H1 (cell line): ENCODE measurements around the gene PPEF2. TPM values are rescaled to one million over a fixed set of nuclear protein-coding genes. Genes with fewer than 3 reads are reported as not detected.

ENCODE experiments used
- CTCF ChIA-PET: fragments of 300-600 bp; sonication (Branson Sonifier 250); formaldehyde crosslinking; loops from one replicate; lab custom pipeline; 2021; ENCODE audit not compliant: partially characterized antibody; lab: Charles Lee
- POLR2A ChIA-PET: fragments of 300-600 bp; sonication (Branson Sonifier 250); formaldehyde crosslinking; loops from one replicate; lab custom pipeline; 2021; ENCODE audit warnings: inconsistent platforms; ENCODE audit not compliant: partially characterized antibody; lab: Charles Lee
- DNase-seq, 2 experiments: peaks; one replicate each; pipeline versions ENCODE4 v3.0.0 to v3.0.0-alpha.2; 2010 to 2022; ENCODE audit warnings: low spot score in 2 of 2, low read depth in 1 of 2, mixed read lengths in 1 of 2
- FAIRE-seq: peaks from 2 replicates; lab custom pipeline; 2011; peaks lifted over from hg19 to GRCh38; lab: Jason Lieb, UNC
- H2AFZ ChIP-seq: 2 replicates; pipeline ENCODE4 v1.8.1; 2012; ENCODE audit warnings: low read length, inconsistent platforms
- H2AK5ac ChIP-seq: 2 replicates; pipeline ENCODE4 v1.6.1; 2013; ENCODE audit warnings: low read depth, low read length
- H2BK120ac ChIP-seq: replicated peaks from 2 replicates; pipeline ENCODE3; 2013; ENCODE audit warnings: low read depth, low read length, inconsistent platforms
- H2BK12ac ChIP-seq: 2 replicates; pipeline ENCODE4 v1.6.1; 2013; ENCODE audit warnings: low read depth, low read length
- H2BK15ac ChIP-seq: 2 replicates; pipeline ENCODE4 v1.6.1; 2013; ENCODE audit warnings: low read length
- H2BK20ac ChIP-seq: 2 replicates; pipeline ENCODE4 v1.6.1; 2013; ENCODE audit warnings: low read length
- H2BK5ac ChIP-seq: 2 replicates; pipeline ENCODE4 v1.6.1; 2013; ENCODE audit warnings: low read depth, low read length
- H3K14ac ChIP-seq: 2 replicates; pipeline ENCODE4 v1.6.1; 2013; ENCODE audit warnings: inconsistent platforms; ENCODE audit not compliant: insufficient read length
- H3K18ac ChIP-seq: 2 replicates; pipeline ENCODE4 v1.6.1; 2013; ENCODE audit warnings: low read length; ENCODE audit errors: extremely low read depth
- H3K23ac ChIP-seq: 2 replicates; pipeline ENCODE4 v1.6.1; 2013; ENCODE audit warnings: inconsistent platforms; ENCODE audit not compliant: insufficient read length
- H3K23me2 ChIP-seq: 2 replicates; pipeline ENCODE4 v1.6.1; 2013; ENCODE audit warnings: low read depth, low read length
- H3K27ac ChIP-seq: 2 replicates; pipeline ENCODE4 v1.6.1; 2011; ENCODE audit warnings: low read depth, low read length, inconsistent platforms
- H3K27me3 ChIP-seq, 4 experiments: replicated peaks in 1 of 4; 1 replicate in 1 of 4; 2 replicates in 3 of 4; pipeline versions ENCODE4 v1.6.1 to v1.8.1; 2011 to 2013; ENCODE audit warnings: low read length in 3 of 4, mild to moderate bottlenecking in 3 of 4, inconsistent platforms in 2 of 4, mixed read lengths in 2 of 4, moderate library complexity in 1 of 4; ENCODE audit not compliant: control insufficient read depth in 3 of 4, insufficient read depth in 3 of 4; ENCODE audit errors: extremely low read depth in 1 of 4
- H3K36me3 ChIP-seq, 4 experiments: 2 replicates each; pipeline versions ENCODE4 v1.6.1 to v1.8.1; 2011 to 2013; ENCODE audit warnings: mild to moderate bottlenecking in 4 of 4, low read length in 3 of 4, moderate library complexity in 2 of 4, control low read depth in 1 of 4, inconsistent platforms in 1 of 4; ENCODE audit not compliant: insufficient read depth in 4 of 4, control insufficient read depth in 2 of 4
- H3K4ac ChIP-seq: replicated peaks from 2 replicates; pipeline ENCODE3; 2013; ENCODE audit warnings: low read length, low read depth, mixed read lengths, inconsistent platforms; ENCODE audit not compliant: insufficient read length
- H3K4me1 ChIP-seq, 4 experiments: replicated peaks in 1 of 4; 1 replicate in 1 of 4; 2 replicates in 3 of 4; pipeline versions ENCODE4 v1.6.1 to v1.8.1; 2011 to 2013; ENCODE audit warnings: low read length in 3 of 4, inconsistent platforms in 2 of 4, mixed read lengths in 1 of 4; ENCODE audit not compliant: insufficient read depth in 4 of 4, control insufficient read depth in 3 of 4
- H3K4me2 ChIP-seq, 2 experiments: 2 replicates each; pipeline versions ENCODE4 v1.6.1 to v1.8.1; 2011 to 2013; ENCODE audit warnings: low read depth in 2 of 2, low read length in 2 of 2, control low read depth in 1 of 2, inconsistent platforms in 1 of 2, mild to moderate bottlenecking in 1 of 2; ENCODE audit not compliant: insufficient read depth in 1 of 2
- H3K4me3 ChIP-seq, 4 experiments: fragments of 200-600, 300-600 bp in 1 of 4; sonication (generic), shearing (Covaris generic), sonication (Bioruptor Twin) in 1 of 4; 2 replicates each; pipeline versions ENCODE4 v1.5.1 to v1.8.1; 2011 to 2016; ENCODE audit warnings: low read length in 4 of 4, low read depth in 3 of 4, control low read depth in 2 of 4, inconsistent platforms in 2 of 4, mild to moderate bottlenecking in 2 of 4, mixed read lengths in 1 of 4, moderate library complexity in 1 of 4; ENCODE audit not compliant: insufficient read depth in 2 of 4; ENCODE audit errors: extremely low read depth in 1 of 4
- H3K56ac ChIP-seq: replicated peaks from 2 replicates; pipeline ENCODE3; 2013; ENCODE audit warnings: low read depth, mild to moderate bottlenecking, mixed read lengths, low read length, inconsistent platforms; ENCODE audit not compliant: insufficient read length
- H3K79me1 ChIP-seq: 2 replicates; pipeline ENCODE4 v1.6.1; 2013; ENCODE audit warnings: low read depth, low read length, control low read depth
- H3K79me2 ChIP-seq, 2 experiments: 2 replicates each; pipeline versions ENCODE4 v1.6.1 to v1.8.1; 2012 to 2013; ENCODE audit warnings: low read length in 2 of 2, mild to moderate bottlenecking in 2 of 2, inconsistent platforms in 1 of 2; ENCODE audit not compliant: insufficient read depth in 2 of 2, control insufficient read depth in 1 of 2
- H3K9ac ChIP-seq, 4 experiments: replicated peaks in 1 of 4; 1 replicate in 1 of 4; 2 replicates in 3 of 4; pipeline versions ENCODE4 v1.6.1 to v1.8.1; 2011 to 2013; ENCODE audit warnings: low read depth in 3 of 4, low read length in 3 of 4, control low read depth in 2 of 4, mild to moderate bottlenecking in 2 of 4, moderate library complexity in 2 of 4, inconsistent platforms in 1 of 4; ENCODE audit errors: extremely low read depth in 1 of 4
- H3K9me3 ChIP-seq, 2 experiments: 2 replicates each; pipeline versions ENCODE4 v1.6.1 to v1.8.1; 2012 to 2013; ENCODE audit warnings: mild to moderate bottlenecking in 2 of 2, moderate library complexity in 2 of 2, control low read depth in 1 of 2, inconsistent platforms in 1 of 2, low read depth in 1 of 2, low read length in 1 of 2, mixed read lengths in 1 of 2; ENCODE audit not compliant: insufficient read depth in 2 of 2
- H4K20me1 ChIP-seq, 2 experiments: replicated peaks in 1 of 2; 2 replicates each; pipeline versions ENCODE3 to v1.8.1; 2011 to 2013; ENCODE audit warnings: inconsistent platforms in 2 of 2, low read length in 2 of 2, mild to moderate bottlenecking in 1 of 2; ENCODE audit not compliant: insufficient read depth in 2 of 2, control insufficient read depth in 1 of 2
- H4K5ac ChIP-seq: 2 replicates; pipeline ENCODE4 v1.6.1; 2013; ENCODE audit warnings: low read length, low read depth, mixed read lengths, inconsistent platforms; ENCODE audit not compliant: insufficient read length
- H4K8ac ChIP-seq: 2 replicates; pipeline ENCODE4 v1.8.0; 2013; ENCODE audit warnings: mild to moderate bottlenecking, moderate library complexity, low read length, inconsistent platforms; ENCODE audit not compliant: insufficient read depth; ENCODE audit errors: extremely low read depth
- H4K91ac ChIP-seq: replicated peaks from 2 replicates; pipeline ENCODE3; 2013; ENCODE audit warnings: low read length, mixed read lengths, inconsistent platforms; ENCODE audit not compliant: insufficient read length
- EGR1 ChIP-seq: IDR thresholded peaks from 2 replicates; pipeline ENCODE4 v1.6.1; 2011; ENCODE audit warnings: low read depth, low read length, borderline replicate concordance
- RBBP5 ChIP-seq: IDR thresholded peaks from 2 replicates; pipeline ENCODE4 v1.7.1; 2012; ENCODE audit warnings: low read depth, mild to moderate bottlenecking, inconsistent platforms, low read length, moderate library complexity, borderline replicate concordance
- SIN3A ChIP-seq, 2 experiments: IDR thresholded peaks in 1 of 2; conservative IDR thresholded peaks in 1 of 2; 2 replicates each; pipeline ENCODE4 v1.6.1; 2011 to 2012; ENCODE audit warnings: low read length in 2 of 2, improper control_type of control experiment in 1 of 2, low read depth in 1 of 2, mild to moderate bottlenecking in 1 of 2
- SIX5 ChIP-seq: IDR thresholded peaks from 2 replicates; pipeline ENCODE4 v1.6.1; 2011; ENCODE audit warnings: mild to moderate bottlenecking, low read depth, low read length
- SP4 ChIP-seq: IDR thresholded peaks from 2 replicates; pipeline ENCODE4 v1.6.1; 2012; ENCODE audit warnings: low read length, inconsistent platforms
- TBP ChIP-seq: IDR thresholded peaks from 2 replicates; pipeline ENCODE4 v1.6.1; 2011; ENCODE audit warnings: low read depth, low read length, improper control_type of control experiment
- WGBS, 2 experiments: shearing (Covaris generic) in 1 of 2; methylation state at CpG; one replicate each; pipeline versions ENCODE4 v1.1.6 to v1.1.7; 2013 to 2015; ENCODE audit warnings: low lambda C conversion rate in 2 of 2, mixed read lengths in 2 of 2, inconsistent platforms in 1 of 2, low coverage in 1 of 2, missing lambda C conversion rate in 1 of 2; ENCODE audit not compliant: insufficient replicate concordance in 2 of 2, insufficient coverage in 1 of 2, insufficient read length in 1 of 2; ENCODE audit errors: extremely low coverage in 1 of 2, missing lambda C conversion rate in 1 of 2; 5-methylcytosine and 5-hydroxymethylcytosine counted together
- polyA plus RNA-seq, 7 experiments: library from polyadenylated mRNA; depleted of rRNA in 3 of 7; stranded (reverse) in 5 of 7; unstranded in 2 of 7; fragments of >200 nt in 5 of 7; fragments of 200-250 nt in 2 of 7; gene quantifications; 1 replicate in 5 of 7; 2 replicates in 1 of 7; 4 replicates in 1 of 7; pipeline versions ENCODE4 v1.2.1 to v1.2.3, GENCODE V29; 2011 to 2013; ENCODE audit warnings: missing spikeins in 2 of 7, mixed read lengths in 2 of 7
- total RNA-seq: library from RNA; stranded (reverse); fragmentation: NEBNext Ultra II Directional; extraction: Animal tissue kit (Norgen Biotek cat#: 25700); gene quantifications from 2 replicates; pipeline ENCODE4 v1.2.1, GENCODE V29; 2021
- TF ChIP-seq, protein P1 (sequence below): IDR thresholded peaks from 2 replicates; pipeline ENCODE4 v1.6.1; 2012; ENCODE audit warnings: inconsistent platforms

Gene PPEF2
- total and polyA plus RNA-seq, 2 of the 8 experiments (the other 6 are each of a cell fraction or from before 2014, with no cell fraction given) = not detected

DNA sequence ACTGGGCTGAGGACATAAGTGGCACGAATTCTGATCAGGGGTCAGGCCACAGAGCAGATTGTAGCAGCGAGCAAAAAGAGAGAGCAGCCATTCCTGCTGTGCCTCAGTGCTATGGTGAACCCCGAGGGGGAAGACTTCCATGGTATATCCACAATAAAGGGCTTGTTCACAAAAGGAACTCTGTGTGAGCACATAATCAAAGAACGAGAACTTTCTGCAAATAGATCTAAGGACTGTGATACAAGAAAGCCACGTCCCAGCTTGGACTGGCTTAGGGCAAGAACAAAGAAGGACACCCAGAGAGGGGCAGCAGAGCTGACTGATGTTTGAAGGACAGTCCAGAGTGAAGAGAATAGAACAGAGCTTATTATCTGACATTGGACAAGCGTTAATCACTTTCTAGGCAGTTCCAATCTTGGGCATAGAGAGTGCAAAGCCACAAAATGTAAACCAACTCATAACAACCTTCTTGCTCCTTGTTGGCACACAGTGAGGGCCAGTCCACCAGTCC lies 24.0 kb downstream of the PPEF2 start:
- H2AFZ ChIP-seq = peak overlapping the region; percentile 96
- CTCF ChIA-PET = interaction anchor here (1.0 to 3.3 kb wide), 3 partner anchors 11 to 118 kb away, joined by 3 to 22 read pairs (median 7); no protein-coding TSS in a partner anchor
- DNase-seq = no peak

More for the DNA sequence above, 24.0 kb downstream of the PPEF2 start:
- Histone ChIP-seq H4K20me1 (no peaks in the 10 kb centered on the region), H3K36me3 (no peaks in the 10 kb centered on the region), H3K9ac (no peak overlapping the region), H3K14ac (no peak overlapping the region), H3K27ac (no peak overlapping the region), H4K91ac (no peak overlapping the region), H2BK120ac (no peak overlapping the region), H3K9me3 (no peaks in the 10 kb centered on the region), H4K5ac (no peak overlapping the region), H2AK5ac (no peak overlapping the region), H2BK5ac (no peak overlapping the region), H2BK20ac (no peak overlapping the region), H3K18ac (peak overlapping the region; percentile 83; the same call in 1 of the 2 replicates), H3K23ac (no peak overlapping the region), H2BK15ac (no peak overlapping the region), H3K4me1 (peaks cover 0 to 4% (median 3%) of the 10 kb centered on the region in 4 experiments; a peak in 3 of 7 replicates), H4K8ac (no peak overlapping the region), H3K79me2 (no peaks in the 10 kb centered on the region), H3K4me3 (no peak overlapping the region), H2BK12ac (no peak overlapping the region), H3K56ac (no peak overlapping the region), H3K27me3 (no peaks in the 10 kb centered on the region), H3K4ac (no peak overlapping the region), H3K23me2 (no peaks in the 10 kb centered on the region), H3K79me1 (no peaks in the 10 kb centered on the region), H3K4me2 (peak overlapping the region in 1 of 2 experiments; percentile 28; a peak in 1 of 4 replicates)
- POLR2A ChIA-PET = interaction anchor here (0.7 kb wide), 1 partner anchor 11 kb away, joined by 3 read pairs; no protein-coding TSS in a partner anchor
- 71% methylated on average over 6 of the region's 6 CpGs; no CpG with 5 or more reads in 1 of the 2 experiments for WGBS, 2 experiments
- no peak for FAIRE-seq
- TF ChIP-seq EGR1 (no peak), SIX5 (no peak), SIN3A (conservative IDR thresholded peaks at IDR 0.05 in 1 of 2, IDR thresholded peaks at IDR 0.05 in 1 of 2; ENCODE audit: low read depth in 1 of 2, low read length in 2 of 2) (no peak), SP4 (no peak), RBBP5 (no peak), TBP (no peak)
- TF ChIP-seq, protein P1, sequence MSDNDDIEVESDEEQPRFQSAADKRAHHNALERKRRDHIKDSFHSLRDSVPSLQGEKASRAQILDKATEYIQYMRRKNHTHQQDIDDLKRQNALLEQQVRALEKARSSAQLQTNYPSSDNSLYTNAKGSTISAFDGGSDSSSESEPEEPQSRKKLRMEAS = no peak
